OCI-LY7 (cell line): ENCODE results near the gene NATD1. TPM values are rescaled to one million over a fixed set of nuclear protein-coding genes. Genes with fewer than 3 reads are reported as not detected.

ENCODE experiments used
- BruUV-seq: library from RNA; stranded (reverse); fragments of 400-500 nt; replicated peaks from 2 replicates; lab custom pipeline; 2021; lab: Mats Ljungman, UMichigan
- CTCF ChIA-PET: fragments of 300-600 bp; sonication (Branson Sonifier 250); formaldehyde crosslinking; loops from one replicate; lab custom pipeline; 2022; ENCODE audit warnings: antibody characterized with exemption; ENCODE audit not compliant: unreplicated experiment; lab: Charles Lee
- POLR2A ChIA-PET: fragments of 300-600 bp; sonication (Branson Sonifier 250); formaldehyde crosslinking; loops from one replicate; lab custom pipeline; 2022; ENCODE audit warnings: antibody characterized with exemption; lab: Charles Lee
- DNase-seq: peaks from one replicate; pipeline ENCODE4 v3.0.0-alpha.2; 2015; ENCODE audit warnings: low spot score
- H2AFZ ChIP-seq: fragments of 200-600 bp; sonication (generic), shearing (Covaris generic); 2 replicates; pipeline ENCODE4 v1.6.1; 2014; ENCODE audit warnings: mild to moderate bottlenecking, antibody characterized with exemption, low read length, moderate library complexity
- H3K27ac ChIP-seq: fragments of 200-600 bp; sonication (generic); 2 replicates; pipeline ENCODE4 v1.5.1; 2014; ENCODE audit warnings: mixed run types, low read depth, mild to moderate bottlenecking, moderate library complexity, low read length, inconsistent platforms; ENCODE audit not compliant: poor library complexity, severe bottlenecking
- H3K36me3 ChIP-seq: fragments of 200-600 bp; sonication (generic); 2 replicates; pipeline ENCODE4 v1.6.1; 2014; ENCODE audit warnings: mild to moderate bottlenecking, antibody characterized with exemption, low read length, moderate library complexity, mixed read lengths; ENCODE audit not compliant: insufficient read depth
- H3K4me1 ChIP-seq: fragments of 200-600 bp; sonication (generic); 2 replicates; pipeline ENCODE4 v1.5.1; 2014; ENCODE audit warnings: mild to moderate bottlenecking, low read length; ENCODE audit not compliant: insufficient read depth, poor library complexity, severe bottlenecking
- H3K4me2 ChIP-seq: fragments of 200-600 bp; sonication (generic); 2 replicates; pipeline ENCODE4 v1.6.1; 2014; ENCODE audit warnings: mild to moderate bottlenecking, low read length
- H3K4me3 ChIP-seq: fragments of 200-600 bp; sonication (generic); 2 replicates; pipeline ENCODE4 v1.5.1; 2014; ENCODE audit warnings: mild to moderate bottlenecking, low read depth, low read length; ENCODE audit not compliant: poor library complexity, severe bottlenecking
- H3K79me2 ChIP-seq: fragments of 200-600 bp; sonication (generic); 2 replicates; pipeline ENCODE4 v1.6.1; 2016; ENCODE audit warnings: low read depth, mild to moderate bottlenecking, low read length, moderate library complexity, mixed read lengths; ENCODE audit not compliant: insufficient read depth
- H3K9me2 ChIP-seq: fragments of 200-600 bp; sonication (generic); 2 replicates; pipeline ENCODE4 v1.6.1; 2016; ENCODE audit warnings: mild to moderate bottlenecking, low read length, mixed read lengths; ENCODE audit not compliant: insufficient read depth
- H3K9me3 ChIP-seq: fragments of 200-600 bp; sonication (generic); 2 replicates; pipeline ENCODE4 v1.6.1; 2014; ENCODE audit warnings: mild to moderate bottlenecking, mixed run types, low read length, mixed read lengths
- H4K20me1 ChIP-seq: fragments of 200-600 bp; sonication (generic); 2 replicates; pipeline ENCODE4 v1.6.1; 2014; ENCODE audit warnings: mild to moderate bottlenecking, antibody characterized with exemption, low read length, moderate library complexity, mixed read lengths; ENCODE audit not compliant: insufficient read depth
- CTCF ChIP-seq: fragments of 200-600 bp; sonication (generic); conservative IDR thresholded peaks from 2 replicates; pipeline ENCODE4 v1.5.1; 2014; ENCODE audit warnings: mild to moderate bottlenecking, antibody characterized with exemption, low read length, moderate library complexity, mixed read lengths
- EZH2phosphoT487 ChIP-seq: fragments of 200-600 bp; sonication (generic); IDR thresholded peaks from 2 replicates; pipeline ENCODE4 v1.6.1; 2018; ENCODE audit warnings: low read depth, borderline replicate concordance, mild to moderate bottlenecking, mixed run types, antibody characterized with exemption, low read length, moderate library complexity, mixed read lengths
- intact Hi-C: fragments of 100-400 bp; cut with micrococcal nuclease; formaldehyde crosslinking; loops from one replicate; pipeline ENCODE4 v1.10.0; 2022; ENCODE audit not compliant: unreplicated experiment
- total RNA-seq, 2 experiments: library from RNA; depleted of rRNA in 1 of 2; stranded (reverse); fragments of >200 nt in 1 of 2; shearing (Covaris generic) in 1 of 2; gene quantifications; 2 replicates each; pipeline ENCODE4 v1.2.3, GENCODE V29; 2014 to 2022

Gene NATD1
- total RNA-seq, 2 experiments from 2014 or later, result 0.85 to 6.0 TPM

- peaks cover 30% of the 10 kb centered on the region for H3K79me2 ChIP-seq
- CTCF ChIA-PET, result no interaction called here
- TF ChIP-seq CTCF, result no peak
- TF ChIP-seq EZH2phosphoT487, result no peak
These were observed 38.7 kb upstream of the NATD1 start for GRCh38 chr17:21291862-21292261.

GRCh38 chr17:21291357-21291756 lies 38.1 kb upstream of the NATD1 start:
- ChIA-PET CTCF (no interaction called here), POLR2A (no interaction called here)
- Histone ChIP-seq H3K79me2 (peaks cover 35% of the 10 kb centered on the region), H3K9me2 (no peaks in the 10 kb centered on the region), H3K9me3 (no peaks in the 10 kb centered on the region), H3K4me3 (no peak overlapping the region), H3K4me1 (peaks cover 38% of the 10 kb centered on the region), H3K27ac (no peak overlapping the region), H2AFZ (no peak overlapping the region), H4K20me1 (no peaks in the 10 kb centered on the region), H3K36me3 (peaks cover 11% of the 10 kb centered on the region), H3K4me2 (no peak overlapping the region)
- no peak for DNase-seq
- no TSS peak for BruUV-seq
- intact Hi-C loops, result no loop called here
- TF ChIP-seq CTCF (no peak), EZH2phosphoT487 (no peak)

More at GRCh38 chr17:21291862-21292261, 38.7 kb upstream of the NATD1 start:
- H3K36me3 ChIP-seq, result peaks cover 11% of the 10 kb centered on the region
- no peaks in the 10 kb centered on the region for H4K20me1 ChIP-seq
- H2AFZ ChIP-seq, result no peak overlapping the region
- H3K4me2 ChIP-seq, result no peak overlapping the region
- H3K4me3 ChIP-seq, result no peak overlapping the region
- no peak overlapping the region for H3K27ac ChIP-seq
- POLR2A ChIA-PET, result no interaction called here
- peaks cover 33% of the 10 kb centered on the region for H3K4me1 ChIP-seq
- no TSS peak for BruUV-seq
- H3K9me3 ChIP-seq, result no peaks in the 10 kb centered on the region
- DNase-seq, result no peak
- no peaks in the 10 kb centered on the region for H3K9me2 ChIP-seq
- intact Hi-C loops, result no loop called here

- Histone ChIP-seq H3K27ac (peak overlapping the region; percentile 95), H3K4me2 (0 out of 2 replicates have a peak overlapping the region, but pooled peaks have one; percentile 92), H3K9me2 (no peaks in the 10 kb centered on the region), H3K4me1 (peaks cover 38% of the 10 kb centered on the region), H3K9me3 (no peaks in the 10 kb centered on the region), H4K20me1 (no peaks in the 10 kb centered on the region), H2AFZ (no peak overlapping the region), H3K4me3 (no peak overlapping the region), H3K36me3 (peaks cover 11% of the 10 kb centered on the region), H3K79me2 (peaks cover 48% of the 10 kb centered on the region)
- CTCF ChIA-PET, result no interaction called here
- no peak for DNase-seq
- intact Hi-C loops, result loop anchor here (5.0 kb wide), 1 partner anchor 248 kb away; the partner anchor contains the start of gene USP22
- BruUV-seq, result no TSS peak
- POLR2A ChIA-PET, result no interaction called here
- no peak for TF ChIP-seq CTCF
These were observed 36.8 kb upstream of the NATD1 start for GRCh38 chr17:21289902-21290571.
